ENCODE measurements around the gene PRCP. TPM values are rescaled to one million over a fixed set of nuclear protein-coding genes. Genes with fewer than 3 reads are reported as not detected.

The PRCP gene
- total RNA-seq, 2 experiments from 2014 or later, result 21.8 to 29.9 TPM

- ChIA-PET POLR2A (interaction anchor here (0.5 kb wide), 1 partner anchor 674 kb away, joined by 4 read pairs; no protein-coding TSS in a partner anchor), CTCF (interaction anchor here (0.7 to 2.1 kb wide), 11 partner anchors 9 to 1052 kb away, joined by 3 to 8 read pairs (median 4); no protein-coding TSS in a partner anchor)
- peak; percentile 35 for DNase-seq
- peak; percentile 80 for ATAC-seq
- TF ChIP-seq, protein P1, sequence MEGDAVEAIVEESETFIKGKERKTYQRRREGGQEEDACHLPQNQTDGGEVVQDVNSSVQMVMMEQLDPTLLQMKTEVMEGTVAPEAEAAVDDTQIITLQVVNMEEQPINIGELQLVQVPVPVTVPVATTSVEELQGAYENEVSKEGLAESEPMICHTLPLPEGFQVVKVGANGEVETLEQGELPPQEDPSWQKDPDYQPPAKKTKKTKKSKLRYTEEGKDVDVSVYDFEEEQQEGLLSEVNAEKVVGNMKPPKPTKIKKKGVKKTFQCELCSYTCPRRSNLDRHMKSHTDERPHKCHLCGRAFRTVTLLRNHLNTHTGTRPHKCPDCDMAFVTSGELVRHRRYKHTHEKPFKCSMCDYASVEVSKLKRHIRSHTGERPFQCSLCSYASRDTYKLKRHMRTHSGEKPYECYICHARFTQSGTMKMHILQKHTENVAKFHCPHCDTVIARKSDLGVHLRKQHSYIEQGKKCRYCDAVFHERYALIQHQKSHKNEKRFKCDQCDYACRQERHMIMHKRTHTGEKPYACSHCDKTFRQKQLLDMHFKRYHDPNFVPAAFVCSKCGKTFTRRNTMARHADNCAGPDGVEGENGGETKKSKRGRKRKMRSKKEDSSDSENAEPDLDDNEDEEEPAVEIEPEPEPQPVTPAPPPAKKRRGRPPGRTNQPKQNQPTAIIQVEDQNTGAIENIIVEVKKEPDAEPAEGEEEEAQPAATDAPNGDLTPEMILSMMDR (IDR thresholded peaks at IDR 0.05), result peak; percentile 63
- Mint-ChIP-seq H3K27me3 (peaks cover 9% of the 10 kb centered on the region), H3K4me1 (ENCODE audit: low read depth) (no peaks in the 10 kb centered on the region), H3K36me3 (ENCODE audit: low read depth) (peaks cover 3% of the 10 kb centered on the region), H3K4me3 (no peak overlapping the region), H3K27ac (no peak overlapping the region), H3K9me3 (peaks cover 19% of the 10 kb centered on the region)
- intact Hi-C loops (cut with micrococcal nuclease), result no loop called here
Observed at GRCh38 chr11:82775736-82776346, 124.4 kb downstream of the PRCP start.

GRCh38 chr11:82775218-82775617 lies 125.0 kb downstream of the PRCP start:
- intact Hi-C loops (cut with micrococcal nuclease), result no loop called here

More at GRCh38 chr11:82775218-82775617, 125.0 kb downstream of the PRCP start:
- TF ChIP-seq, protein P1 (IDR thresholded peaks at IDR 0.05), result no peak
- H3K36me3 Mint-ChIP-seq (ENCODE audit: low read depth), result peaks cover 3% of the 10 kb centered on the region
- ATAC-seq (no peak), DNase-seq (no peak)
- no peak overlapping the region for H3K4me3 Mint-ChIP-seq
- peaks cover 19% of the 10 kb centered on the region for H3K9me3 Mint-ChIP-seq
- peaks cover 9% of the 10 kb centered on the region for H3K27me3 Mint-ChIP-seq
- ChIA-PET CTCF (interaction anchor here (1.0 to 2.1 kb wide), 11 partner anchors 8 to 1053 kb away, joined by 3 to 8 read pairs (median 4); no protein-coding TSS in a partner anchor), POLR2A (no interaction called here)
- H3K4me1 Mint-ChIP-seq (ENCODE audit: low read depth), result no peaks in the 10 kb centered on the region
- H3K27ac Mint-ChIP-seq, result no peak overlapping the region

Other genes starting within 250 kb of the PRCP start
- gene FAM181B, start 166.6 kb downstream of the PRCP start, total RNA-seq, result not detected
- 10 to 100 TPM; 19.5 to 22.3 TPM for gene DDIAS, start 1.3 kb upstream of the PRCP start, total RNA-seq
- 10 to 100 TPM in 1 of 2 experiments, 1 to 10 TPM in 1; 9.8 to 10.9 TPM for gene RAB30, start 171.5 kb upstream of the PRCP start, total RNA-seq

Data from activated CD8-positive, alpha-beta T cell treated with anti-CD3 and anti-CD28 coated beads for 36 hours (primary cell).